Neuronal stem cell (in vitro differentiated cells): ENCODE results near the gene SCN5A.
A peak's percentile ranks its signal among the peaks of the same experiment; 100 is the strongest.

Experiments used
- DNase-seq: peaks from one replicate; pipeline ENCODE4 v3.0.0-alpha.2; 2013; ENCODE audit warnings: low spot score
- H2AFZ ChIP-seq: one replicate; pipeline ENCODE4 v1.6.1; 2013; ENCODE audit warnings: mild to moderate bottlenecking, low read length, inconsistent platforms
- H2AK5ac ChIP-seq: 2 replicates; pipeline ENCODE4 v1.6.1; 2013; ENCODE audit warnings: low read depth, mild to moderate bottlenecking, inconsistent platforms, low read length, moderate library complexity, mixed read lengths
- H2BK120ac ChIP-seq: 2 replicates; pipeline ENCODE4 v1.6.1; 2013; ENCODE audit warnings: low read depth, mild to moderate bottlenecking, inconsistent platforms, low read length, moderate library complexity, mixed read lengths
- H2BK12ac ChIP-seq: one replicate; pipeline ENCODE4 v1.6.1; 2013; ENCODE audit warnings: low read length, inconsistent platforms
- H2BK15ac ChIP-seq: 2 replicates; pipeline ENCODE4 v1.6.1; 2013; ENCODE audit warnings: mild to moderate bottlenecking, low read length, inconsistent platforms, mixed read lengths
- H2BK5ac ChIP-seq: one replicate; pipeline ENCODE4 v1.6.1; 2013; ENCODE audit warnings: inconsistent platforms, mild to moderate bottlenecking, low read length, moderate library complexity
- H3K14ac ChIP-seq: one replicate; pipeline ENCODE4 v1.6.1; 2013; ENCODE audit warnings: low read length, inconsistent platforms
- H3K18ac ChIP-seq: 2 replicates; pipeline ENCODE4 v1.6.1; 2013; ENCODE audit warnings: low read length, inconsistent platforms
- H3K23ac ChIP-seq: 2 replicates; pipeline ENCODE4 v1.6.1; 2013; ENCODE audit warnings: low read depth, mild to moderate bottlenecking, mixed read lengths, low read length, inconsistent platforms; ENCODE audit not compliant: poor library complexity
- H3K27ac ChIP-seq: replicated peaks from 3 replicates; pipeline ENCODE4 v1.5.1; 2013; ENCODE audit warnings: low read length, inconsistent platforms
- H3K27me3 ChIP-seq, 3 experiments: 2 replicates each; pipeline ENCODE4 v1.6.1; 2013; ENCODE audit warnings: low read length in 3 of 3, mild to moderate bottlenecking in 2 of 3, inconsistent platforms in 1 of 3, low read depth in 1 of 3, mixed read lengths in 1 of 3, moderate library complexity in 1 of 3; ENCODE audit not compliant: control insufficient read depth in 3 of 3, insufficient read depth in 3 of 3
- H3K36me3 ChIP-seq, 2 donors: replicated peaks in 1 of 2; 2 replicates each; pipeline ENCODE4 v1.6.1; 2013; ENCODE audit warnings: low read length in 2 of 2; ENCODE audit not compliant: control insufficient read depth in 2 of 2, insufficient read depth in 2 of 2
- H3K4ac ChIP-seq: 2 replicates; pipeline ENCODE4 v1.6.1; 2013; ENCODE audit warnings: inconsistent platforms, mild to moderate bottlenecking, low read length, moderate library complexity
- H3K4me1 ChIP-seq, 2 donors: 1 replicate in 1 of 2; 2 replicates in 1 of 2; pipeline ENCODE4 v1.6.1; 2013; ENCODE audit warnings: low read length in 2 of 2, low read depth in 1 of 2; ENCODE audit not compliant: control insufficient read depth in 2 of 2, insufficient read depth in 1 of 2
- H3K4me2 ChIP-seq: one replicate; pipeline ENCODE4 v1.6.1; 2013; ENCODE audit warnings: mild to moderate bottlenecking, low read length, inconsistent platforms; ENCODE audit not compliant: insufficient read depth, poor library complexity, severe bottlenecking
- H3K4me3 ChIP-seq, 2 donors: 2 replicates each; pipeline ENCODE4 v1.5.1; 2013; ENCODE audit warnings: low read length in 2 of 2, mild to moderate bottlenecking in 2 of 2, inconsistent platforms in 1 of 2, moderate library complexity in 1 of 2
- H3K79me1 ChIP-seq: one replicate; pipeline ENCODE4 v1.6.1; 2013; ENCODE audit warnings: low read depth, mild to moderate bottlenecking, inconsistent platforms, low read length, moderate library complexity
- H3K9ac ChIP-seq: one replicate; pipeline ENCODE4 v1.6.1; 2013; ENCODE audit warnings: mild to moderate bottlenecking, low read depth, low read length, inconsistent platforms; ENCODE audit not compliant: poor library complexity
- H3K9me3 ChIP-seq, 2 donors: replicated peaks in 1 of 2; 2 replicates each; pipeline versions ENCODE3 to v1.6.1; 2013; ENCODE audit warnings: low read length in 2 of 2, mild to moderate bottlenecking in 2 of 2, inconsistent platforms in 1 of 2, low read depth in 1 of 2, mixed read lengths in 1 of 2, moderate library complexity in 1 of 2; ENCODE audit not compliant: control insufficient read depth in 2 of 2, insufficient read depth in 1 of 2
- H4K8ac ChIP-seq: one replicate; pipeline ENCODE4 v1.6.1; 2013; ENCODE audit warnings: low read depth, mild to moderate bottlenecking, inconsistent platforms, low read length, moderate library complexity
- H4K91ac ChIP-seq: one replicate; pipeline ENCODE4 v1.6.1; 2013; ENCODE audit warnings: low read length, low read depth, mild to moderate bottlenecking, inconsistent platforms; ENCODE audit not compliant: poor library complexity
- WGBS, 2 donors: extraction: QIAGEN DNeasy Blood & Tissue Kit; methylation state at CpG; one replicate each; pipeline ENCODE4 v1.1.7; 2013; ENCODE audit warnings: missing lambda C conversion rate in 2 of 2, mixed read lengths in 1 of 2; ENCODE audit not compliant: insufficient read length in 2 of 2, insufficient replicate concordance in 1 of 2; ENCODE audit errors: extremely low coverage in 2 of 2; 5-methylcytosine and 5-hydroxymethylcytosine counted together

Gene SCN5A

DNA sequence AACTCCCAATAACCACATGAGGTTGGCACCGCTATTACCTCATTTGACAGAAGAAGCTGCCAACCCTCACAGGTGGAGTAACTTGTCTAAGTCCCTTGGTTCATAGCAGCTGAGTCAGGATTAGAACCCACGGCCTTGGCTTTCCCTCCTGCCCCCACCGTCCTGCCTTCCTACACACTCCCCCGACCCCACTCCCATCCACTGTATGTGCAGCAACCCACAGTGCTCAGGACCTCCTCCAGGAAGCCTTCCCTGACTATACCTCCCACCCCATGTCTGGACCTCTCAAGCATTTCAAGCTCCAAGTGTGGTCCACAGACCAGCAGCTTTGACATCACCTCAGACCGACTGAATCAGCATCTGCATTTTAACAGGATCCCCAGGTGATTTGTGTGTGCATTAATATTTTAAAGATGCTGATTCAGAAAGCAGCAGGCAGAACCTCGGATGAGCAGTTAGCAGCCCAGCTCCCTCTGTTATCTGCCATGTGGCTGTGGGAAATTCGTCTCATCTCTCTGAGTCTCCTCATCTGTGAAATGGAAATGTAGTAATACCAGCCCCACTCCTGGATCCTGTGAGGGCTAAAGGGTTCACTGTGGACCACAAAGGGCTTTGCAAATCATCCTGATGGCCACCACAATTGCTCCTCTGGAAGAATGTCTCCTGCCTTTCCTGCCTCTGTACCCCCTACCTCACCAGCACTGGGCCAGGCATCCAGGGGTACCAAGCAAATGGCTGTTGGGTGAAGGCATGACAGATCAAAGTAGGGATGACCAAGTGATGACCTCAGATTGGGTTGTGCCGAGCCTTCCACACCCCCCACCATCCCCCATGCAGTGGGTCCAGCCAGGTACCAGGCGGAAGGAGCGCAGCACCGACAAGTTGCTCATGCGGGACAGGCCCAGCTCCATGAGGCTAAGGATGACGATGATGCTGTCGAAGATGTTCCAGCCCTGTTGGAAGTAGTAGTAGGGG is 62.7 kb downstream of the SCN5A start:
- no peak overlapping the region for H3K4ac ChIP-seq
- H2BK120ac ChIP-seq: no peak overlapping the region
- H3K4me1 ChIP-seq: no peaks in the 10 kb centered on the region
- H3K4me3 ChIP-seq: no peak overlapping the region
- H3K27ac ChIP-seq: no peak overlapping the region
- H3K36me3 ChIP-seq: no peaks in the 10 kb centered on the region
- no peak overlapping the region for H2BK5ac ChIP-seq
- no CpG with 5 or more reads among the region's 14 CpGs for WGBS, 2 donors
- no peaks in the 10 kb centered on the region for H3K79me1 ChIP-seq
- H2BK15ac ChIP-seq: no peak overlapping the region
- H3K9ac ChIP-seq: no peak overlapping the region
- no peak overlapping the region for H3K4me2 ChIP-seq
- peak overlapping the region; percentile 20 for H3K18ac ChIP-seq
- no peak overlapping the region for H2AK5ac ChIP-seq
- no peaks in the 10 kb centered on the region for H3K9me3 ChIP-seq
- peaks cover 0 to 33% (median 2%) of the 10 kb centered on the region in 3 experiments for H3K27me3 ChIP-seq
- H3K23ac ChIP-seq: peak overlapping the region; percentile 43
- H2AFZ ChIP-seq: no peak overlapping the region
- no peak for DNase-seq
- H2BK12ac ChIP-seq: no peak overlapping the region
- H3K14ac ChIP-seq: no peak overlapping the region
- no peak overlapping the region for H4K91ac ChIP-seq
- H4K8ac ChIP-seq: no peak overlapping the region

DNA sequence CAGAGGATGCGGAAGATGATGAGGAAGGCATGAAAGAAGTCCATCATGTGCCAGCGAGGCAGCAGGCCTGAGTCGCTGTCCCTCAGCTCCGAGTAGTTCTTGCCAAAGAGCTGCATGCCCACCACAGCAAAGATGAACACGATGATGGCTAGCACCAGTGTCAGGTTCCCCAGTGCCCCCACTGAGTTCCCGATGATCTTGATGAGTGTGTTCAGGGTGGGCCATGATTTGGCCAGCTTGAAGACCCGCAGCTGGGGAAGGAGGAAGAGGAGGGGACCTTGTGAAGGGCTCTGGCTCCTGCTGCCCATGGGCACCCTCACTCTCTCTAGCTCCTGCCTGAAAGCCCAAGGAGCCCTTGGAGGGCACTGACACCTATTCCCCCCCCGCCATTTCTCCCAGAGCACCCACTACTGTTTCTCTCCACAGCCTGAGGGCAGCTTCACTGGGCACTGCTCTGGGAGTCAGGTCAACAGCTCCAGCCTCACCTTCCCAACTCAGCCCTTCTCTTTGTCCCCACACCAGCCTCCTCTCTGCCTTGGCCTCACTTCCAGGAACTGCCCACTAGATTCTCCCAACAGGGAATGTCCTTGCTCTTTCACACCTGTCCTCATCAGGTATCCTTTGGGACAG is 63.6 kb downstream of the SCN5A start:
- Histone ChIP-seq H3K4ac (no peak overlapping the region), H2BK15ac (no peak overlapping the region), H2AFZ (no peak overlapping the region), H3K27me3 (peaks cover 0 to 38% (median 2%) of the 10 kb centered on the region in 3 experiments), H4K8ac (no peak overlapping the region), H4K91ac (no peak overlapping the region), H3K23ac (no peak overlapping the region), H3K4me1 (no peaks in the 10 kb centered on the region), H3K36me3 (no peaks in the 10 kb centered on the region), H3K79me1 (no peaks in the 10 kb centered on the region), H3K14ac (no peak overlapping the region), H3K9ac (no peak overlapping the region), H3K4me3 (no peak overlapping the region), H3K9me3 (no peaks in the 10 kb centered on the region), H3K18ac (no peak overlapping the region), H3K4me2 (no peak overlapping the region), H2AK5ac (no peak overlapping the region), H3K27ac (no peak overlapping the region), H2BK12ac (no peak overlapping the region), H2BK5ac (no peak overlapping the region), H2BK120ac (no peak overlapping the region)
- WGBS, 2 donors: no CpG with 5 or more reads among the region's 8 CpGs
- no peak for DNase-seq

DNA sequence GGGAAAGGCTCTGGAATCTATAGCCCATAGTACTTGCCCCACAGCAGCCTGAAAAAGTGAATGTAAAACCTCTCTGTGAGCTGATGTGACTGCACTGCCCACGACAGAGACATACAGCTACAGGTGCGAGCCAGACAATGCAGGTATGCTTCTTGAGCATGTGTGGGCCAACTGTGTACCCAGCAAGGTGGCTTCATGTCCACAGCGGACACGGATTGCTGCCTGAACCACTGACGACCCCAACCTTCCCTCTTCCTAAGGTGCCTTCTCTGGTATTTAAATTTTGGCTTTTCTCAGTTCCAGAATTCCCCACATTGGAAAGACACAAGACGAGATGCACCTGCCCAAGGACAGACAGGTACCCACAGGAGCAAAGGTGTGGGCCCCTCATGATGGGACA is 65.8 kb downstream of the SCN5A start:
- Histone ChIP-seq H2BK12ac (no peak overlapping the region), H4K8ac (no peak overlapping the region), H3K4me2 (no peak overlapping the region), H3K27ac (no peak overlapping the region), H3K9me3 (no peaks in the 10 kb centered on the region), H2BK120ac (peak overlapping the region; percentile 1), H3K36me3 (no peaks in the 10 kb centered on the region), H4K91ac (no peak overlapping the region), H2AFZ (no peak overlapping the region), H3K9ac (no peak overlapping the region), H2AK5ac (no peak overlapping the region), H3K79me1 (no peaks in the 10 kb centered on the region), H3K27me3 (peaks cover 0 to 26% (median 2%) of the 10 kb centered on the region in 3 experiments), H3K23ac (peak overlapping the region; percentile 29), H3K4me3 (no peak overlapping the region), H3K18ac (no peak overlapping the region), H3K4ac (no peak overlapping the region), H2BK15ac (no peak overlapping the region), H3K4me1 (peaks cover 0 to 2% of the 10 kb centered on the region in 2 donors), H2BK5ac (no peak overlapping the region), H3K14ac (no peak overlapping the region)
- DNase-seq: no peak
- no CpG with 5 or more reads among the region's 6 CpGs for WGBS, 2 donors
